Measurements from ENCODE around the gene SRBD1. TPM values are rescaled to one million over a fixed set of nuclear protein-coding genes. Genes with fewer than 3 reads are reported as not detected.

The SRBD1 gene
- total RNA-seq, 1 donor from 2014 or later = 9.1 TPM

GRCh38 chr2:45532181-45532580 lies 78.9 kb downstream of the SRBD1 start:
- Histone ChIP-seq H3K27ac (no peak overlapping the region), H3K27me3 (no peaks in the 10 kb centered on the region), H3K36me3 (no peaks in the 10 kb centered on the region), H3K9me3 (no peaks in the 10 kb centered on the region), H3K4me1 (no peaks in the 10 kb centered on the region), H3K4me3 (no peak overlapping the region)
- DNase-seq (ENCODE audit: extremely low spot score in 2 of 2) = no peak
- no peak for TF ChIP-seq POLR2AphosphoS5 (IDR thresholded peaks at IDR 0.05; ENCODE audit: insufficient read depth in 1 of 2, low read depth in 1 of 2)
- TF ChIP-seq POLR2A (IDR thresholded peaks at IDR 0.05) = no peak
- TF ChIP-seq CTCF (IDR thresholded peaks at IDR 0.05) = no peak
- intact Hi-C loops (cut with DNase I) = no loop called here

DNA sequence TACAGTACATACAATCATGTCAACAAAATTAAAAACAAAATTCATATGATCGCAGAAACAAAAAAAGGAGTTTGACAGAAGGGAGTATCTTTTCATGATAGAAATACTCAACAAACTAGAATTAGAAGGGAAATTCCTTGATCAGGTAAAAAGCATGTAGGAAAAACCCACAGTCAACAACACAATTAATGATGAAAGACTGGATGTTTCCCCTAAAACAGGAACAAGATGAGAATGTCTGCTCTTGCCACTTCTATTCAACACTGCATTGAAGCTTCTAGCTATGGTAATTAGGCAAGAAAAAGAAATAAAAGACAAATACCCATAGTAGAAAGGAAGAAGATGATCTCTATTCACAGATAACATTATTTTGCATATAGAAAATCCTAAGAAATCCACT lies 87.1 kb downstream of the SRBD1 start:
- no peak overlapping the region for H3K4me3 ChIP-seq
- TF ChIP-seq CTCF (IDR thresholded peaks at IDR 0.05) (no peak), POLR2AphosphoS5 (IDR thresholded peaks at IDR 0.05; ENCODE audit: insufficient read depth in 1 of 2, low read depth in 1 of 2) (no peak), POLR2A (IDR thresholded peaks at IDR 0.05) (no peak)
- H3K4me1 ChIP-seq = no peaks in the 10 kb centered on the region
- no peak for DNase-seq (ENCODE audit: extremely low spot score in 2 of 2)
- intact Hi-C loops (cut with DNase I) = no loop called here
- H3K36me3 ChIP-seq = peaks cover 0 to 4% of the 10 kb centered on the region in 2 donors
- no peaks in the 10 kb centered on the region for H3K27me3 ChIP-seq
- H3K27ac ChIP-seq = no peak overlapping the region
- no peaks in the 10 kb centered on the region for H3K9me3 ChIP-seq

DNA sequence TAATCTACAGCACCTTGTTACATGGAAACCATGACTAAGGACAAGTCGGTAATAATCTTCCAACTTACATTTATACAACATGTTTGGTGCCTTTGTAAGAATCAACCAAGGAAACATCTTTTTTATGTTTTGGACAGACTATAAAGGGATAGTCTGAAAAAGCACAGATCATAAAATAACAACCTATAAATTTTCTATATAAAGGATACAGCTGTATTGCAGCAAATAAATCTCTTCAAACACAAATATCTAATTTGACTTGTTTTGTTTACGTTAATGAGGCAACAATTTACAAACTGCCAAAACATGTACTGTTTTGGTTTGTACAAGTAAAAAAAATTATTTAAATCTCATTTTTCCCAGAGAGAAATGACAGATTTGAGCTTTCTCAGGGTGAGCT lies 92.5 kb downstream of the SRBD1 start:
- Histone ChIP-seq H3K27ac (no peak overlapping the region), H3K4me1 (no peaks in the 10 kb centered on the region), H3K36me3 (no peaks in the 10 kb centered on the region), H3K9me3 (no peaks in the 10 kb centered on the region), H3K4me3 (no peak overlapping the region), H3K27me3 (no peaks in the 10 kb centered on the region)
- no peak for DNase-seq (ENCODE audit: extremely low spot score in 2 of 2)
- TF ChIP-seq POLR2AphosphoS5 (IDR thresholded peaks at IDR 0.05; ENCODE audit: insufficient read depth in 1 of 2, low read depth in 1 of 2) (no peak), POLR2A (IDR thresholded peaks at IDR 0.05) (no peak), CTCF (IDR thresholded peaks at IDR 0.05) (no peak)
- intact Hi-C loops (cut with DNase I) = no loop called here

GRCh38 chr2:45510701-45511420 lies 100.2 kb downstream of the SRBD1 start:
- intact Hi-C loops (cut with DNase I) = no loop called here
- H3K36me3 ChIP-seq = no peaks in the 10 kb centered on the region
- H3K27me3 ChIP-seq = no peaks in the 10 kb centered on the region
- no peak overlapping the region for H3K4me3 ChIP-seq
- H3K27ac ChIP-seq = no peak overlapping the region
- no peak for TF ChIP-seq POLR2AphosphoS5 (IDR thresholded peaks at IDR 0.05; ENCODE audit: insufficient read depth in 1 of 2, low read depth in 1 of 2)
- no peak for TF ChIP-seq CTCF (IDR thresholded peaks at IDR 0.05)
- no peak for TF ChIP-seq POLR2A (IDR thresholded peaks at IDR 0.05)
- no peaks in the 10 kb centered on the region for H3K4me1 ChIP-seq
- H3K9me3 ChIP-seq = no peaks in the 10 kb centered on the region
- no peak for DNase-seq (ENCODE audit: extremely low spot score in 2 of 2)

- TF ChIP-seq POLR2AphosphoS5 (IDR thresholded peaks at IDR 0.05; ENCODE audit: insufficient read depth in 1 of 2, low read depth in 1 of 2) (no peak), CTCF (IDR thresholded peaks at IDR 0.05) (no peak), POLR2A (IDR thresholded peaks at IDR 0.05) (no peak)
- Histone ChIP-seq H3K27me3 (no peaks in the 10 kb centered on the region), H3K9me3 (no peaks in the 10 kb centered on the region), H3K4me3 (no peak overlapping the region), H3K4me1 (no peaks in the 10 kb centered on the region), H3K36me3 (no peaks in the 10 kb centered on the region), H3K27ac (no peak overlapping the region)
- intact Hi-C loops (cut with DNase I) = no loop called here
- no peak for DNase-seq (ENCODE audit: extremely low spot score in 2 of 2)
These were observed 104.3 kb downstream of the SRBD1 start for GRCh38 chr2:45506756-45507155.
